Activated CD8-positive, alpha-beta memory T cell treated with anti-CD3 and anti-CD28 coated beads, Interleukin-2, amount 50 U/mL, for 4 hours (primary cell): Measurements from ENCODE around the gene PCNX2.
"Not testable (repeated sequence)": the region's sequence is repeated elsewhere in the genome, so short reads cannot be mapped to it uniquely, and the experiment has no call there.

Source experiments
- DNase-seq: peaks from one replicate; pipeline ENCODE4 v3.0.0-alpha.2; 2020

PCNX2 gene

DNA sequence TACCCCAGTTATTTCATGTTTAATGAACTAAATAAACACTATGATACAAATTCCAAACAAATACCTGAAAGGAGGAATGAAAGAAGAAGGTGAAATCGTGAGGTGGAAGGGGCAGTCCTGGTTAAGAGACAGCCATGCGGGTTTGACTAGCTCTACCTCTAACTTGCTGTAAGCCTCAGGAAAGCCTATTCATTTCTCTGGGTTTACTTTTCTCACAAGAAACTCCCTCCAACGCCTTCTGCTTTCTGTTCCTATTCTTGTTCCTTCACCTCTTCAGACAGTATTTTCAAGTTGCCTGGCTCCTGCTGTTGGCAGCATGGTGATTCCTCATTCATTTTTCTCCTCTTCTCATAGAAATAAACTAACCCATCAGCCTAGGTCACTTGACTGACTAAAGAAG is 252.7 kb downstream of the PCNX2 start:
- no peak for DNase-seq

DNA sequence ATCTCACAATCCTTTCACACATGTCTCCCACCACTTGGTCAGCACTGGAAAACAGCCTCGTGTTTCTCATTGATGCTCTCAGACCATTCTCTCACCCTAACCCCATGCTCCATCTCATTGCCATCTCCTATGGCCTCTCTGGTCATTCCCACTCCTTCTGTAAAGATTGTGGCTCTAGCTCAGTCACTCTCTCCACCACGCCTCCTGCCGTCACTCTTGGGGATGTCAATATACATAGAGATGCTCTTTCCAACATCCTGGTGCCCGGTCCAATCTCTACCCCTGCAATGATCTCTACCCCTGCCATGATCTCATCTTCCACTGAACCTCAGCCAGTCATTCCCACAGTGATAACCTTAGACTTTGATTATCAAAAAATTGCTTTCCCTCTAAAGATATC is 255.0 kb downstream of the PCNX2 start:
- no peak for DNase-seq

DNA sequence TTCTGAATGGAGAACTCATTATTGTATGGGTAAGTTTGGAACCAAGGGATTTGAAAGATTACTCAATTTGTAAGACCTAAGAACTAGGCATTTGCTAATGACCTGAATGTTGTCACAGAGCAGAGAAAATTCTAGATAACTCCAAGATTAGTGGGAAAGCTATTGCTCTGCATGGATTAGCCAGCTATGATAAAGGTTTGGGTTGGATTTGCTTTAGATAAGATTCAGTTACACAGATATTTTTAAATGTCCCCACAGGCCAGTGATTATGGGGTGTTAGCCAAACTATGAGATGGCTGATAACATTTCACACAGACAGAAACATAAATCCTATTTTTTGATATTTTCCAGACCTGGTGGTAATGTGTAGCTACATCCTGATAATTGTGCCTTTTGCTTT is 256.9 kb downstream of the PCNX2 start:
- no peak for DNase-seq

DNA sequence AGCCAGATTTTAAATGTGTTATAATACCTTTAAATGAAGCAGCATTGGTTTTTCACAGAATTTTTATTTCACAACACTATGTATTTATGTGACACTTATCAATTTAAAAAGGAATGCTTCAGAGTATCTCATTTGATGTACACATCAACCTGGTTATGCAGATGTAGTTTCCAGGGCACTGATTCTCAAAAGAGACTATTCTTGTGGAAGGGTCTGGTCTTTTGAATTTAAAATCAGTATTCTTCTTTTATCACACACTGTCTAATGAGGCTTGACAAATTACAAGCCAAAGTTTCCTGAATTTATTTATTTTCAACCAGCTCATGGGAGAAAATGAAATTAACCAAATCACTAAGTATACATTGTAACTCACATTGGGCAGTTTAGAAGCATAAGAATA is 257.7 kb downstream of the PCNX2 start:
- DNase-seq: no peak

GRCh38 chr1:233034836-233035235 is 260.7 kb downstream of the PCNX2 start:
- no peak for DNase-seq

GRCh38 chr1:233033361-233033760 is 262.2 kb downstream of the PCNX2 start:
- no peak for DNase-seq

DNA sequence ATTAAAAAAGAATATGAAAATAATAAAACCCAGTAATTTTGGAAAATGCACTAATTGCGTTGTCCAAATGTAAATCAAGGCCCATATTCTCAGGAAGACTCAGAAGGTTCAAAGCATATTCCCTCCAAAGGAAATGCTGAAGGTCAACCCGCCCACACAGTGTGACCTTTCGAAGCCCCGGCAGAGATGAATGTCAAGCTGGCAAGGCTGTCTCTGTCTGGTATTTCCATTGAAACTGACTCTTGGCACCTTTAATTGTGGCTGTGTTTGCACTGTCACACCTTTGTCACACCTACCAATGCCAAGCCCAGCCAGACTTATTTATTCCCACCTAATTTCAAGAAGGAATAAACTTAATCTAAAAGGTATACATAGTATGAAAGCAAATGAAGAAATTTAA is 262.6 kb downstream of the PCNX2 start:
- no peak for DNase-seq

- DNase-seq: no peak
Measured at GRCh38 chr1:233031521-233031920, 264.0 kb downstream of the PCNX2 start.

- DNase-seq: no peak
Measured at GRCh38 chr1:233027046-233027445, 268.5 kb downstream of the PCNX2 start.

DNA sequence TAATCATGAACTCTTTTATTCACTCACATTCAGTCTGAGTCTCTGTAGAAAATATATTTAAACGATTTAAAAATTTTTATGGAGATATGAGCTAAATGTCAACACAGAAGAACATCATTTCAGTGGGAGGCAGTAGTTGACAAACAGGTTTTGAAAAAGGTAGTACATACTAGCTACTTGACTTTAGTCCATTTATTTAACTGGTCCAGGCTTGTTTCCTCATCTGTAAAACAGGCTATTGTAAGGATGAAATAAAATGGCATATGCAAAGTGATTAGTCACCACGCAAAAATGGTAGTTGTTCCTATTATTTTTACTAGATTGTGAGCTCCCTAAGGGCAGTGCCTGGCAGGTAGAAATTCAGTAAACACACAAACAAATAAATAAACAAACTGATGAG is 270.0 kb downstream of the PCNX2 start:
- DNase-seq: no peak

DNA sequence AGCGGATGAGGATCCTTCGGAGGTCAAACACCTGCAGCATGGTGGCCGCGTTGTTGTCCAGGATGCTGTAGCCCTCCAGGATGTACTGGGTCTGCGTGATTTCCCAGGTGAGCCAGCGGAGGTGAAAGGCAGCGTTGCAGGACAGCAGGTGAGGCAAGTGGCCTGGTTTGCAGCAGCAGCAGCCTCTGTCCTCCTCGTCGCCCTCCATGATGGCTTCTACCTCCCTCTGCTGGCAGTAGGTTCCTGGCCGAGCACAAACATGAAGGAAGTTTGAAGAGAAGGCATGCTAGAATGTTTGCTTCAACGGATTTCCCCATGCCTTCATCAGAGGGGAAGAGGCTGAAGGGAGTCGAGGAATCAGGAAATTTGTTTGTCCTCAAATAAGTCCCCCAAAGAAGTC is 270.4 kb downstream of the PCNX2 start:
- DNase-seq: no peak

DNA sequence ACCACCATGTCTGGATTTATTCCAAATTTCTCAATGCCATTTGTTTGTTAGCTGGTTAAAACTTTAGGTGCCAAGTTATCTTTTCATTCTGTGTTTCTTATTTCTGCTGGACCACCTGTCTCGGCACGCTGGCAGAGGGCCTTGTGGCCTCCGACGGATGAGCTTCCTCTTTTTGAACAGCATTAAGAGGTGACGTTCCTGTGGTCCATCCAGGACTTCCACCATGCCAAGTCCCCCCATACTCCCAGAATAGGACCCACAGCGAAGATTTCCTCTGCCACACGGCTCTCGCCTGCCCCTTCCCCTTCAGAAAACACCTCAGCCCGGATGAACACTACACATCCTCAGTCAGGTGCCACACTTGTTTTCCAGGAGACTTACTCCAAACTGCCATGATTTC is 271.3 kb downstream of the PCNX2 start:
- DNase-seq: no peak

DNA sequence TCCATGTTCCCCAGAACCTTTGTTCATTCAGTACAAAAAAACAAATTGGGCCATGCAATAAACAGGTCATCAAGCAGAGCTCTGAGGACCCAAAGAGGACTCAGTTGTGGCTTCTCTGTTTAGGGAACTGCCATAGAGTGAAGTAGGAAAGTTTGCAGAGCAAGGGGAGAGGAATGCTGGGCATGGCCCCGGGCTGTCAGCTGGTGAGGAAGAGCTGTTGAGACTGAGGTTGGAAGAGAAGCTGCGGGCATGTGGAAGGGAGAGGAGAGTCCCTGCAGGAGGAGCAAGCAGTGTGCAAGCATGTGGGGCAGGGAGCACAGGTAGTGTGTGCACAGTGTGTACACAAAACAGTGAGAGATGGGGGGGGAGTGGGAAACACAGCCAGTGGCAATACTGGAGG is 273.3 kb downstream of the PCNX2 start:
- DNase-seq: no peak

- no peak for DNase-seq
Measured at GRCh38 chr1:233020426-233020825, 275.1 kb downstream of the PCNX2 start.

GRCh38 chr1:233019778-233020325 is 275.7 kb downstream of the PCNX2 start:
- no peak for DNase-seq

DNA sequence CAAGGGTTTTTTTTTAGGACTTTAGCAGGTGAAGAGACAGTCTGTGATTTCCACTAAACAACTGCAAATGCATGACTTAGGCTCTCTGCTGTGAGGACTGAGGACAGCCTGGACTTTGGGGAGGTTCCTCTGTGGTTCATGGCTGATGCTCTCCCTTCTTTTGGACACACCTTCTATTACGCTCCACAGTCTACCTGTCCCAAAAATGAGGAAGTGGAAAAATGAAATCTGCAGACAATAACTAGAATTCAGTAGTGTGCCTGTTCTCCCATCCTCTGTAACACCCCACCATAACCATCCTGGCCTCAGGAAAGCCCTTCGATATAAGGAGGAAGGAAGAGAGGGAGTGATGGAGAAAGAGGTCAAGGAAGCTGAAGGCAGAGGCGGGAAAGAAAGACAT is 276.4 kb downstream of the PCNX2 start:
- DNase-seq: no peak

- DNase-seq: no peak
Measured at GRCh38 chr1:233016798-233017197, 278.7 kb downstream of the PCNX2 start.

DNA sequence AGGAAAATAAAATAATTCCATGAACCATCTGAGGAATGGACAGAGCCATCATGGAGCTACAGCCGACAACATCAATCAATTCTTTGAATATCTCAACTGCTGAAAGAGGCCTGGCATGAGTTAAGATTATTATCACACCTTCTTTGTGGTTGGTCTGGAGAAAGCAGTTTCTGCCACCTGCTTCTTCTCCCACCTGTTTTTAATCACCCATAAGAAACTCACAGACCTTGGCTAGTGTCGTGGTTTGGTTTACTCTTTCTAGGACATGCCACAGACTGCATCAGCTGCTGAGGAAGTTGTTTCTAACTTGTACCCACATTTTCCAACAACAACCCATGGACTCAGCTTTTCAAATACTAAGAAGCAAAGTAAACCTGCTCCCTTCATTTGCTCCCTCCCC is 279.6 kb downstream of the PCNX2 start:
- no peak for DNase-seq

DNA sequence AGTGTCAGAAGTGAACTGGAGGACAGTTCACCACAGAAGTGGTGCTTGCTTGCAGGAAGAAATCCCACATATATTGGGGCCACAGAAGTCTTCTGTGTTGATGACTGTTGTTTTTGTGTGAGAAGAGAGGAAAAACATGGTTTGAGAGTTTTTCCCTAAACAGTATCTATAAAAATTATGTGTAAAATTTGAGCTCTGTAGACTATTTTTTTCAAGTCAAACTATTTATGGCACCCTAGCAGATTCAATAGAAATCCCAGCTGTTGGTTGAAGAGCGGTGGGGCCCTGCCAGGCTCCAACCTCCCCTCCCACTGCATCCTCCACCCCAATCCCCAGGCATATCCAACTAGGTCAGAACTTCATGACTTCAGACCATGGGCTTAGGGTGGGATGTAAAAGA is 283.5 kb downstream of the PCNX2 start:
- DNase-seq: no peak

GRCh38 chr1:233010146-233010545 is 285.4 kb downstream of the PCNX2 start:
- no peak for DNase-seq

DNA sequence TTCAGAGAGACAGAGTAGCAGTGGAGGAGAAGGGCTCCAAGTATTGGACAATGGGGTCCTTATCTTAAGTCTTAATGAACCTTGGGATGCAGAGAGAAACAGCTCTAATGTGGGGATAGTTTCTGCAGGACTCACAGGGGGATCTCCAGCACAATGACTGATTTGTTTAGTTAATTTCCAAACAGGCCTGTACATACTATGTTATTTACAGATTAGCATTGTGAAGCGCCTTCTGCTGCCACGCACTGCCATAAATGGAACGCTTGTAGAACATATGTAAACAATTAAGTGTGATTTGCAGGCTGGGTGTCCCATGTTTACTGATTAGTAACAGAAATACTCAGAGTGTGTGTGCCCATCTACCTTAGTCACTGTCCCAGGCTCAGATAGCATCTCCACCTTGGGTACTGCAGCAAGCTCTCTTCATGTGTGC is 289.0 kb downstream of the PCNX2 start:
- DNase-seq: no peak

GRCh38 chr1:233006108-233006507 is 289.4 kb downstream of the PCNX2 start:
- no peak for DNase-seq

DNA sequence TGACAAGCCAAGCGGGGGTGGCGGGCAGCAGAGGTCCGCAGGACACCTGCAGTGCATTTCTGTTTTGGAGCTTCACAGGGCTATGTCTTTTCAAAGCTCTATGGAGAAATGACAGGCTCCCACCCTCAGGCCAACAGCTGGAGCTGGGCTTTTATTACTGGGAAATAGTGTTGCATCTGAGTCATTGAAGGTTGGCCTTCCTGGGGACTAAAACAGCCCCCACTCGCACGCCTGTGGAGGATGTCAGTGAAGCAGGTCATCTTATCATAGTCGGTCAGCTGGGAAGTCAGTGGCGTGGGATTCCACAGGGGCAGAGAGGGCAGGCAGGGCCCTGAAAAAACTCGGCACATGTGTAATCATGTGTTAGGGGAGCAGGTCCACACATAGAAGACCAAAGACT is 289.8 kb downstream of the PCNX2 start:
- no peak for DNase-seq

DNA sequence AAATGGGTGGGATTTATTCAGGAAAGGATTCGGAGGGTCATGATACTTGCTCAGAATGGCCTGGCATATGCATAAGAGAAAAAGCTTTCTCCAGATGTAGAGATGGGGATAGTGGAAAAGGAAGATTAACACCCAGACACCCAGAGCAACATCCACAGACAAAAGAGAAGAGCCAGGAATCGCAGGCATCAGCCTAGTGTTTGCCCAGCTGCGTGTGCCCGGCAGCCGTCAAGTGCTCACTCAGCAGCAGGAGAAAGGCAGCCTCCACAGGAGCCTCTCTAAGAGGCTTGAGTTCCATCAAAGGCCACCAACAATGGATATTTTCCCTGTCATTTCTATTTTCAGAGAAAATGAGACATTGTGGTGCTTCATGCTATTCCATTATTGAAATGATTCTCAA is 290.4 kb downstream of the PCNX2 start:
- DNase-seq: no peak

DNA sequence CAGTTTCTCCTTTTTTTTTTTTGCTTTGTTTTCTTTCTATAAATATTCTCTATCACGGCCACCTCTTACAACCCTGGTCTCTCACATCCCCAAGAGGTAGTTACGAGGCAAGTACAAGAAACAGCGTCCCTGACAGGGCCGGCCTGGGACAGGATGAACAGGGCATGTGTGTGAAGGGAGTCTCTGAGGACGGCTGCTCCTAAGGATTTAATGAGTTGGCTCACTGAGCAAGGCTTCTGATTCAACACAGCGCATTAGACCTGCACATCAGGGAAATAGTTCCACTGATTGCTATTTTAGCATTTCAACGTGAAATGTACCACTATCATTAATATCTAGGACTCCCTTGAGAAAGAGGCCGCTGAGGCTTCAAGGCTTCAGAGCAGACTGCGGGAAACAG is 291.1 kb downstream of the PCNX2 start:
- DNase-seq: no peak

DNA sequence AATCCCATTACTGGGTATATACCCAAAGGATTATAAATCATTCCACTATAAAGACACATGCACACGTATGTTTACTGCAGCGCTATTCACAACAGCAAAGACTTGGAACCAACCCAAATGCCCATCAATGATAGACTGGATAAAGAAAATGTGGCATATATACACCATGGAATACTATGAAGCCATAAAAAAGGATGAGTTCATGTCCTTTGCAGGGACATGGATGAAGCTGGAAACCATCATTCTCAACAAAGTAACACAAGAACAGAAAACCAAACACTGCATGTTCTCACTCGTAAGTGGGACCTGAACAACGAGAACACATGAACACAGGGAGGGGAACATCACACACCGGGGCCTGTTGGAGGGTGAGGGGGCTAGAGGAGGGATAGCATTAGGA is 291.9 kb downstream of the PCNX2 start:
- not testable (repeated sequence) for DNase-seq
